ENCODE results near the gene AGPAT2.

Gene AGPAT2

DNA sequence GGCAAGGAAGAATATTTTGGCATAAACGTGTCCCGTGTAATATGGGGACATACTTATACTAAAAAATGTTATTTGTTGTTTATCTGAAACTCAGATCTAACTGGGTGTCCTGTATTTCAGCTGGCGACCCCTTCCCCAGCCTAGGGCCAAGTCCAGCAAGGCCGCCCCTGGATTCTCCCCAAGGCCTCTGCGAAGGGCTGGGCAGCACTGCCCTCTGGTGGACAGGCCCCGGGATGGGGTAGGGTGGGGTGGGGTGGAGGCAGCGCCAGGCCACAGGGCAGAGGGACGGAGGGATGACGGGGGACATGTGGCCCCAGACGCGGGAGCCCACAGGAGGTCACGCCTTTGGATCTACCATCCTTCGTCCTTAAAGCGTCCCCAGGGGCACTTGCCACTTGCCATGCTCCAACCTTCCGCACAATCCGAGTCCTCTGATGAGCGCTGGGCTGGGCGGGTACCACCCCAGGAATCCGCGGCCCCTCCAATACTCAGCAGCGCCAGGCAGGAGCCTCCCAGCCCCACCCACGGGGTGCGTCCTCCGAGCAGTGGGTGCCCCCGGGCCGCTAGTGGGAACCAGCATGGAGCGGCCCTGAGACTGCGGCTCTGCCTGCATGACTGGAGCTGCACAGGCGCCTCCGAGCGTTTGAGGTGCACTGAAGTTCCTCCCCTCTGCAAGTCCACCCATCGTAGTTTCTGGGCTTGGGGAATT, 7.1 kb upstream of the AGPAT2 start (continued):
- no peak for TF ChIP-seq ZNF624 (tag by site-specific recombination; IDR thresholded peaks at IDR 0.05)
- TF ChIP-seq ZNF423 (tag by site-specific recombination; IDR thresholded peaks at IDR 0.05): no peak
- no peak for TF ChIP-seq ZNF501 (tag by site-specific recombination; IDR thresholded peaks at IDR 0.05)
- TF ChIP-seq, protein P1, sequence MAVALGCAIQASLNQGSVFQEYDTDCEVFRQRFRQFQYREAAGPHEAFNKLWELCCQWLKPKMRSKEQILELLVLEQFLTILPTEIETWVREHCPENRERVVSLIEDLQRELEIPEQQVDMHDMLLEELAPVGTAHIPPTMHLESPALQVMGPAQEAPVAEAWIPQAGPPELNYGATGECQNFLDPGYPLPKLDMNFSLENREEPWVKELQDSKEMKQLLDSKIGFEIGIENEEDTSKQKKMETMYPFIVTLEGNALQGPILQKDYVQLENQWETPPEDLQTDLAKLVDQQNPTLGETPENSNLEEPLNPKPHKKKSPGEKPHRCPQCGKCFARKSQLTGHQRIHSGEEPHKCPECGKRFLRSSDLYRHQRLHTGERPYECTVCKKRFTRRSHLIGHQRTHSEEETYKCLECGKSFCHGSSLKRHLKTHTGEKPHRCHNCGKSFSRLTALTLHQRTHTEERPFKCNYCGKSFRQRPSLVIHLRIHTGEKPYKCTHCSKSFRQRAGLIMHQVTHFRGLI (tag by site-specific recombination; IDR thresholded peaks at IDR 0.05): no peak
- TF ChIP-seq, protein P2, sequence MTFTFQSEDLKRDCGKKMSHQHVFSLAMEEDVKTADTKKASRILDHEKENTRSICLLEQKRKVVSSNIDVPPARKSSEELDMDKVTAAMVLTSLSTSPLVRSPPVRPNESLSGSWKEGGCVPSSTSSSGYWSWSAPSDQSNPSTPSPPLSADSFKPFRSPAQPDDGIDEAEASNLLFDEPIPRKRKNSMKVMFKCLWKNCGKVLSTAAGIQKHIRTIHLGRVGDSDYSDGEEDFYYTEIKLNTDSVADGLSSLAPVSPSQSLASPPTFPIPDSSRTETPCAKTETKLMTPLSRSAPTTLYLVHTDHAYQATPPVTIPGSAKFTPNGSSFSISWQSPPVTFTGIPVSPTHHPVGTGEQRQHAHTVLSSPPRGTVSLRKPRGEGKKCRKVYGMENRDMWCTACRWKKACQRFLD (tag by site-specific recombination; IDR thresholded peaks at IDR 0.05): no peak
- no peak for TF ChIP-seq GLI2 (tag by site-specific recombination; IDR thresholded peaks at IDR 0.05; ENCODE audit: borderline replicate concordance, low read depth)
- no peak for TF ChIP-seq ZBTB49 (tag by site-specific recombination; IDR thresholded peaks at IDR 0.05; ENCODE audit: low read depth)
- TF ChIP-seq ZBTB20 (tag by site-specific recombination; IDR thresholded peaks at IDR 0.05): no peak
- TF ChIP-seq YY2 (tag by site-specific recombination; IDR thresholded peaks at IDR 0.05): no peak
- TF ChIP-seq, protein P3, sequence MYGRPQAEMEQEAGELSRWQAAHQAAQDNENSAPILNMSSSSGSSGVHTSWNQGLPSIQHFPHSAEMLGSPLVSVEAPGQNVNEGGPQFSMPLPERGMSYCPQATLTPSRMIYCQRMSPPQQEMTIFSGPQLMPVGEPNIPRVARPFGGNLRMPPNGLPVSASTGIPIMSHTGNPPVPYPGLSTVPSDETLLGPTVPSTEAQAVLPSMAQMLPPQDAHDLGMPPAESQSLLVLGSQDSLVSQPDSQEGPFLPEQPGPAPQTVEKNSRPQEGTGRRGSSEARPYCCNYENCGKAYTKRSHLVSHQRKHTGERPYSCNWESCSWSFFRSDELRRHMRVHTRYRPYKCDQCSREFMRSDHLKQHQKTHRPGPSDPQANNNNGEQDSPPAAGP (tag by site-specific recombination; IDR thresholded peaks at IDR 0.05): peak; percentile 56; the same call in 1 of the 2 replicates
- peak; percentile 99 for TF ChIP-seq KLF1 (tag by site-specific recombination; IDR thresholded peaks at IDR 0.05)
- TF ChIP-seq ZBTB48 (tag by site-specific recombination; IDR thresholded peaks at IDR 0.05): no peak
- TF ChIP-seq, protein P4, sequence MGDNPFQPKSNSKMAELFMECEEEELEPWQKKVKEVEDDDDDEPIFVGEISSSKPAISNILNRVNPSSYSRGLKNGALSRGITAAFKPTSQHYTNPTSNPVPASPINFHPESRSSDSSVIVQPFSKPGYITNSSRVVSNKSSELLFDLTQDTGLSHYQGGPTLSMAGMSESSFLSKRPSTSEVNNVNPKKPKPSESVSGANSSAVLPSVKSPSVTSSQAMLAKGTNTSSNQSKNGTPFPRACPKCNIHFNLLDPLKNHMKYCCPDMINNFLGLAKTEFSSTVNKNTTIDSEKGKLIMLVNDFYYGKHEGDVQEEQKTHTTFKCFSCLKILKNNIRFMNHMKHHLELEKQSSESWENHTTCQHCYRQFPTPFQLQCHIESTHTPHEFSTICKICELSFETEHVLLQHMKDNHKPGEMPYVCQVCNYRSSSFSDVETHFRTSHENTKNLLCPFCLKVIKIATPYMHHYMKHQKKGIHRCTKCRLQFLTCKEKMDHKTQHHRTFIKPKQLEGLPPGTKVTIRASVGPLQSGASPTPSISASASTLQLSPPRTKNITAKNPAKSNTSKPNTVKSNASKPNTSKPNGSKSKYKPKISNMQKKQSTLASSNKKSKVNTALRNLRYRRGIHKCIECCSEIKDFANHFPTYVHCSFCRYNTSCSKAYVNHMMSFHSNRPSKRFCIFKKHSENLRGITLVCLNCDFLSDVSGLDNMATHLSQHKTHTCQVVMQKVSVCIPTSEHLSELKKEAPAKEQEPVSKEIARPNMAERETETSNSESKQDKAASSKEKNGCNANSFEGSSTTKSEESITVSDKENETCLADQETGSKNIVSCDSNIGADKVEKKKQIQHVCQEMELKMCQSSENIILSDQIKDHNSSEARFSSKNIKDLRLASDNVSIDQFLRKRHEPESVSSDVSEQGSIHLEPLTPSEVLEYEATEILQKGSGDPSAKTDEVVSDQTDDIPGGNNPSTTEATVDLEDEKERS (tag by site-specific recombination; IDR thresholded peaks at IDR 0.05): no peak
- no peak for TF ChIP-seq ZSCAN30 (tag by site-specific recombination; IDR thresholded peaks at IDR 0.05)
- no peak for TF ChIP-seq MYNN (tag by site-specific recombination; IDR thresholded peaks at IDR 0.05; ENCODE audit: borderline replicate concordance)
- TF ChIP-seq ZNF776 (tag by site-specific recombination; IDR thresholded peaks at IDR 0.05; ENCODE audit: borderline replicate concordance): no peak
- TF ChIP-seq ZBTB26 (tag by site-specific recombination; optimal IDR thresholded peaks at IDR 0.05): peak; percentile 6
- TF ChIP-seq, protein P5, sequence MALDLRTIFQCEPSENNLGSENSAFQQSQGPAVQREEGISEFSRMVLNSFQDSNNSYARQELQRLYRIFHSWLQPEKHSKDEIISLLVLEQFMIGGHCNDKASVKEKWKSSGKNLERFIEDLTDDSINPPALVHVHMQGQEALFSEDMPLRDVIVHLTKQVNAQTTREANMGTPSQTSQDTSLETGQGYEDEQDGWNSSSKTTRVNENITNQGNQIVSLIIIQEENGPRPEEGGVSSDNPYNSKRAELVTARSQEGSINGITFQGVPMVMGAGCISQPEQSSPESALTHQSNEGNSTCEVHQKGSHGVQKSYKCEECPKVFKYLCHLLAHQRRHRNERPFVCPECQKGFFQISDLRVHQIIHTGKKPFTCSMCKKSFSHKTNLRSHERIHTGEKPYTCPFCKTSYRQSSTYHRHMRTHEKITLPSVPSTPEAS (tag by site-specific recombination; IDR thresholded peaks at IDR 0.05): no peak
- TF ChIP-seq ZNF114 (tag by site-specific recombination; IDR thresholded peaks at IDR 0.05): no peak
- no peak for TF ChIP-seq ZBTB8A (tag by site-specific recombination; IDR thresholded peaks at IDR 0.05)
- TF ChIP-seq, protein P6, sequence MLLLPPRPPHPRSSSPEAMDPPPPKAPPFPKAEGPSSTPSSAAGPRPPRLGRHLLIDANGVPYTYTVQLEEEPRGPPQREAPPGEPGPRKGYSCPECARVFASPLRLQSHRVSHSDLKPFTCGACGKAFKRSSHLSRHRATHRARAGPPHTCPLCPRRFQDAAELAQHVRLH (tag by site-specific recombination; IDR thresholded peaks at IDR 0.05): no peak
- no peak for TF ChIP-seq OSR2 (tag by site-specific recombination; IDR thresholded peaks at IDR 0.05)
- TF ChIP-seq ZNF837 (tag by site-specific recombination; IDR thresholded peaks at IDR 0.05): no peak
- no peak for TF ChIP-seq RBAK (tag by site-specific recombination; IDR thresholded peaks at IDR 0.05)
- no peak for TF ChIP-seq ZNF362 (tag by site-specific recombination; IDR thresholded peaks at IDR 0.05)
- no peak for TF ChIP-seq ZNF830 (tag by site-specific recombination; IDR thresholded peaks at IDR 0.05; ENCODE audit: low read depth)
- no peak for TF ChIP-seq HOXA7 (CRISPR knock-in tag; IDR thresholded peaks at IDR 0.05; ENCODE audit: borderline replicate concordance)
